ENCODE measurements around the gene PLPP7. TPM values are rescaled to one million over a fixed set of nuclear protein-coding genes. Genes with fewer than 3 reads are reported as not detected.

The PLPP7 gene
- total RNA-seq, 2 donors from 2014 or later, result 8.9 to 9.8 TPM

DNA sequence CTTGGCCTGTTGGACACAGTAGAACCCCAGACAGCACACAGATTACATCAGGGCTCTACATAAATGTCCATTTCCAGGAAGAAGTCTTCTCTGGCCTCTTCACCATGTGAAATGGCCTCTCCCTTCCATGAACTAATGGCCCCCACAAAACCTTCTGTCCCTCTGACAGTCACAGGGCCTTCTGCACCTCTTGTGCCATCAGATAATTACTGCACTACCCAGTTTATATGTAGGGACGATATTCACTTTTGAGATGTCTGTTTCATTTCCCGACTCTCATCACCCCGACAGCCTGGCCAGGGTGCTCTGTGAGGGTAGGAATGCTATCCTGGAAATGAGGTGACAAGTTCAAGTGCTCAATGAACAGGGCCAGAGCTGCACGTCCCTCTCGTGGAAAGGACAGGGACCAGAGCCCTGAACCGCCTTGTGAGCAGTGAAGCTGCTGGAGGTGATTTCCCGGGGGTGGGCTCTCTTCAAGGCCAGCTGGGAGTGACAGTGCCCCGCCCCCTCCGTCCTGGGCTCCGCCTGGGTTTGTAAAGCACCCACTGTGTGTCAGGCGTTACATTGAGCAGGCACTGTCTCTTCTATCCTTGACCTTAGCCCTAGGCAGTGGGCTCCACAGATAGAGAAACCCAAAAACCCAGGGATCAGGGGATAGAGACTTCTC, 10.2 kb upstream of the PLPP7 start:
- intact Hi-C loops (cut with DNase I), result no loop called here
- no peak for DNase-seq (ENCODE audit: low spot score)

DNA sequence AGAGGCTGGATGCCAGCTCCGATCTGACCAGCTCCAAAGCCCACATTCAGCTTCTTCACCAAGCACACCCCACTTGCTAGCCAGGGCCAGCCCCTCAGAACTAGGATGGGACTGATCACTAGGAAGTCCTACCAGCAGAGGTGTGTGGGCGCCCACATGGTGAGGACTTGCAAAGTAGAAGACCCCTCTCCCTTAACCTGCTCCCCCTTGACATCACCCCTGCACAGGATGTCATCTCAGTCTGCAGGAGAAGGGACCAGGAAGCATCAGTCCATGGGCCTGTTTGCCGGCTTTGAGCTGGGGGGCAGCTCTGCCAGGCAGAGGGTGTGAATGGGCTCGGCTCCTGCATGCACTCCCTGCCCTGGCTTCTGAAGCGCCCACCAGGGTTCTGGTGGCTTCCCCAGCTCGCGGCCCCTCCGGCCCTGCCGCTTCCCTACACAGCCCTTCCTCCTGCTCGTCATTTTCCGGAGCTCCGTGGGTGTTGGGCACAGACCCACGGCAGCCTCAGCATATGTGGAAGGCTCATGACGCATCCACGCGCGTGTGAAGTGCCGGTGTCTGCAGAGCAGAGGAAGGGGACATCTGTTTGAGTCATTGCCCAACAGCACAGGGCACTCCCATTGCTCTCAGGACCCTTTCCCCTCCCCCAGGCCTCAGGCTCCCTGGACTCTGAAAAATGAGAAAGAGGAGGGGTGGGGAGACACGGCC, 9.5 kb upstream of the PLPP7 start:
- intact Hi-C loops (cut with DNase I), result no loop called here
- no peak for DNase-seq (ENCODE audit: low spot score)

DNA sequence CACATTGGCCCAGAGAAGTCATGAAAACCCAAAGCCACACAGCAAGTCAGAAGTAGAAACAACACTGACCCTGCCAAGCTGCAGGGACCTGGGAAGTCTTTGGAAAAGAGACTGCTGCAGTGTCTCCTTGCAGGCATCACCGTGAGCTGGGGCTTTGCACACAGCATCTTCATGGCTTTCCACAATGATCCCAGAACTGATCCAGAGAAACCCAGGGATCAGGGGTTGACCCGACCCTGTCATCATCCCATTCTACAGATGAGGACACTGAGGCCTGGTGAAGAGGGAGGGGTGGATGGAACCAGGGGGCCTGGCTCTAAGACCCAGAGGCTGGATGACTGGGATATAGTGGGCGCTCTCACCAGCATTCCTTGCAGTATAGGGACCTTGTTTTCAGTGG, 8.9 kb upstream of the PLPP7 start:
- DNase-seq (ENCODE audit: low spot score), result no peak
- intact Hi-C loops (cut with DNase I), result no loop called here

DNA sequence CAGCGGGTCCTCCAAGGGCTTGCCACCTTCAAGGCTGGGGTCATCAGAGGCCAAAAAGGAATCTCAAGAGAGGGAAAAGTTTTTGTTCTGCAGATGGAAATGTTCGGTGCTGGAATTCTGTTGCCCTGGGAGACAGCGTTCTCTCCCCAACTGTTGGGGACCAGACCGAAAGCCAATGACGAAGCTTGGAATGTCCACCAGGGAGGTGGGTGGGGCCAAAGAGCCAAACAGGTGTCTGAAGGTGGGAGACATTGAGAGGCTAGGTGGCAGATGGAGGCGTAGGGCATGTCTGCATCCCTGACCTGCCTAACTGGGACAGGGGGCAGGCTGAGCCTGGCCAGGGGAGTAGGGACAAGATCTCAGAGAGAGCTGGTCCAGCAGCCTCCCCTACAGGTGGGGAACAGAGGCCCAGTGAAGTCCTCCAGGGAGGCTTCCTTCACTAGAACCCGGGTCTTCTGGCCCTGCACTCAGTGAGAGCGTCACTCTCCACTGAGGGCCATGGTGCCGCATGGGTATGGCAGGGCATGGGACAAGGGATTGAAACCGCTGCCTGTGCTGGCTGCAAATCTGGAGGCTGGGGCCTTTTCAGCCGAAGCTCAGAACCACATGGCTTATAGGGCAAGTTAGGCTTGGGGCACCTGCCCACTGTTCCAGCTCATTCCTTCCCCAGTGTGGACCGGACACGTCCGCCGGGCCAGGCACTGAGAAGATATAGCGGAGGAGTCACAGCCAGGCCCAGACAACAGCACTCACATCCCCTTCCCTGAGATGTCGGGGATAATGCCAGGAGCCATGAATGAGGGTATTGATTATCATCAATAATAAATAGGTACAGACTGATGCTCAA, 8.2 kb upstream of the PLPP7 start:
- intact Hi-C loops (cut with DNase I), result no loop called here
- no peak for DNase-seq (ENCODE audit: low spot score)

DNA sequence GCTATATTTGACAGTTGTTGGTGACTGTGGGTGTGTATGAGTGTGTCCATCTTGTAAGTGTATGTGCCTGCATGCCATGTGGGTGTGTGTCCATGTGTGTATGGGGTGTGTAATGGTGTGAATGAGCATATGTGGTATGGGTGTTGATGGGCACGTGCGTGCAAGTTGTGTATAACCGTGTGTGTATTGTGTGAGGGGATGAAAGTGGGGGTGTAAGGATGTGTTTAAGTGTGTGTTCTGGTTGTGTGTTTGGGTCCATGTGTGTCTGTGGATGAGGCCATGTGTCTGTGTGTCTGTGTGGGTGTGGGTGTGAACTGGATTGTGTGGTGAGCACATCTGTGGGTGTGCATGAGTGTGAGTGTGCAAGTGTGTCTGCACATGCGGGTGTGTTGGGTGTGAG, 7.3 kb upstream of the PLPP7 start:
- intact Hi-C loops (cut with DNase I), result no loop called here
- DNase-seq (ENCODE audit: low spot score), result no peak

DNA sequence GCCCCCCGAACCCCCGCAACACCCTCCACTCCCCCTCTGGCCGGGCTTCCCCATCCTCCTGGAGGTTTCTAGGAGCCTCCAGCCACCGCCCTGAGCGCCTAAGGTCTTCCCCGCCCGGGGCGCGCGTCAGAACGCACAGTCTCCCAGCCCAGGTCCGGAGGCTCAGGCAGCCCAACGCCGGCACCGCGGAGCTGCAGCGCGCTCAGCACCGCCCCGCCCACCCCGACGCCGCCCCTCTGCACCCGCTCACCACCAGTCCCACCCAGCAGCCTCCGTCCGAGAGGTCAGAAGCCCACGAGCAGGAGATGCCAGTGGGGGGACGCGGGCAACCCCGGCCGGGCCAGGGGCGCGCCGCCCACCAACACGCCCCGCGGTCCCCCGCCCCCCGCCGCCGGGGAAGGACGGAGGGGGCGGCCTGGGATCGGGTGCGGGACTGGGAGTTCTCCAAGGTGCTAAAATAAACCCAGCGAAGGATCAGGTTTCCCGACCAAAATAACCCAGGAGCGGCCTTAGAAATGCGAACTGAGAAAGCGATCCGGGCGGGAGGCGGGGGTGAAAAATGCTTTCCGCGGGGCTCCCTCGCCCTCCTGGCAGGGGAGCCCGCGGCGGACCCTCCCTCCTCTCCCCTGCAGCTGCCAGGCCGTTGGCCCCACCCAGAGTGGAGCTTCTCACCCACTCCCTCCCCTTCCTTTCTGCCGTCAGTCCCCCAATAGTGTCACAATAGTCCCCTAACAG, 6.7 kb upstream of the PLPP7 start:
- intact Hi-C loops (cut with DNase I), result no loop called here
- DNase-seq (ENCODE audit: low spot score), result no peak

DNA sequence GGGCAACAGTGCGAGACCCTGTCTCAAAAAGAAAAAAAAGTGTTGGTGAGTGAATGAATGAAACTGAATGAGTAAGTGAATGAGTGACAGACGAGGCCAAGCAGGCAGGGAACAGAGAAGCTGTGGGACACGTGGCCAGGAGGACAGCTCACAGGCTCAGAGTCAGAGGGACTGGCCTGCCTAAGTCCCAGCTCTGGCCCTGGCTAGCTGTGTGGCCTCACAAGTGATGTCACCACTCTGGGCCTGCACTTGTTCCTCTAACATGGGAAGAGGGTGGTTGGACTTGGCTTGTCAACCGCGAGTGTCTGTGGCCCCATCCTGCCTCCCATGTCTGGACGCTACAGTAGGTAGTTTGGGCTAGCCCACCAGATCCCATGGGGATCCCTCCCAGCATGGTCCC, 4.7 kb upstream of the PLPP7 start:
- no peak for DNase-seq (ENCODE audit: low spot score)
- intact Hi-C loops (cut with DNase I), result no loop called here

DNA sequence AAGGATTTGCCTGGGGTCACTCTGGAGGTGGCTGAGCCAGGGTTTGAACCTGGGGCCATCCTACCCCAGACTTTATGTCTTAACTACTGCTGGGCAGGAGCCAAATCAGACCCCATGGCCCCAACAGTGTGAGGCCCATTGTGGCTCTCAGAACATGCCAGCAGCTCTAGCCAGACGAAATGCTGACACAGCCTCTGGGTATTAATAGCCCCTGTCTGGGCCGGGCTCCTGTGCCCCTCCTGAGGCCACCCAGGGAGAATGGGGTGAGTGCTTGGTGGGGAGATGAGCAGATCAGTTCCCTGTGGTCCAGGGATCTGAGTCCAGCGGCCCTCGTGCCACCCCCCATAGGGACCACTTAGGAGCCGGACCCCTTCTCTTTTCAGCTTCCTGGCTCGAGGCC, 2.2 kb upstream of the PLPP7 start:
- no peak for DNase-seq (ENCODE audit: low spot score)
- intact Hi-C loops (cut with DNase I), result no loop called here

DNA sequence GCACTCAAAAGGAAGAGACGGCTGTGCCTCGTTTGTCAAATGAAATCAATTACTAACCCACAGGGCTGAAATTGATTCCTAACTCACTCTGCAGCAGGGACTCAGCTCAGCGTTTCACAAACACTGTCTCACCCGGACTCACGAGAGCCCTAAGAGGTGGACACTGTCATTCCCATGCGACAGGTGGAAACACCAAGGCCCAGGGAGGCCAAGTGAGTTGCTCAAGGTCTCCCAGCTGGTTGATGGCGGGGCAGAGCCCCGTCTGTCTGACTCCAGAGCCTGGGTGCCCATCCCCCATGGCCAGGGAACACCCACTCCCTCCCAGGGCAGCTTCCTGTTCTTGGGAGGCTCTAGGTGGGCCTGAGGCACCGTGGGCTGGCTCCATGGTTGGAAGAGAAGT, 1.3 kb upstream of the PLPP7 start:
- intact Hi-C loops (cut with DNase I), result no loop called here
- DNase-seq (ENCODE audit: low spot score), result no peak

DNA sequence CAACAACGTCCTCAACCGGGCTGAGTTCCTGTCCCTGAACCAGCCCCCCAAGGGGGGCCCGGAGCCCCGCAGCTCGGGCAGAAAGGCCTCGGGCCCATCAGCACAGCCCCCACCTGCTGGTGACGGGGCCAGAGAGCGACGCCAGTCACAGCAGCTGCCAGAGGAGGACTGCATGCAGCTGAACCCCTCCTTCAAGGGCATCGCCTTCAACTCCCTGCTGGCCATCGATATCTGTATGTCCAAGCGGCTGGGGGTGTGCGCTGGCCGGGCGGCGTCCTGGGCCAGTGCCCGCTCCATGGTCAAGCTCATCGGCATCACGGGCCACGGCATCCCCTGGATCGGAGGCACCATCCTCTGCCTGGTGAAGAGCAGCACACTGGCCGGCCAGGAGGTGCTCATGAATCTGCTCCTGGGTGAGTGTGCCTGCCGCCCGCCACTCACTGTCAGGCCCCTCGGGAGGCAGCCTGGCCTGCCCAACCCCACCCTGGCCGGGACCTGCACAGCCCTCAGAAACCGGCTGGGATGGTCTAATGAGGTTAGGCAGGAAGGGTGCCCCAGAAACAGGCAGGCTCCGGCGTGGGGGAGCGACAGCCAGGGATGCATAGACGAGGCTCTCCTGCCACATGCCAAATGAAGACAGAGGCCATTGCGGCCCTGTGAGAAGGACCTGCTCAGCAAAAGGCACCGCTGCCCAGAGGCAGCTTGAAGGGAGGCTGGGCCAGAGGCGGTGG, 678 bp downstream of the PLPP7 start:
- no peak for DNase-seq (ENCODE audit: low spot score)
- intact Hi-C loops (cut with DNase I), result no loop called here

DNA sequence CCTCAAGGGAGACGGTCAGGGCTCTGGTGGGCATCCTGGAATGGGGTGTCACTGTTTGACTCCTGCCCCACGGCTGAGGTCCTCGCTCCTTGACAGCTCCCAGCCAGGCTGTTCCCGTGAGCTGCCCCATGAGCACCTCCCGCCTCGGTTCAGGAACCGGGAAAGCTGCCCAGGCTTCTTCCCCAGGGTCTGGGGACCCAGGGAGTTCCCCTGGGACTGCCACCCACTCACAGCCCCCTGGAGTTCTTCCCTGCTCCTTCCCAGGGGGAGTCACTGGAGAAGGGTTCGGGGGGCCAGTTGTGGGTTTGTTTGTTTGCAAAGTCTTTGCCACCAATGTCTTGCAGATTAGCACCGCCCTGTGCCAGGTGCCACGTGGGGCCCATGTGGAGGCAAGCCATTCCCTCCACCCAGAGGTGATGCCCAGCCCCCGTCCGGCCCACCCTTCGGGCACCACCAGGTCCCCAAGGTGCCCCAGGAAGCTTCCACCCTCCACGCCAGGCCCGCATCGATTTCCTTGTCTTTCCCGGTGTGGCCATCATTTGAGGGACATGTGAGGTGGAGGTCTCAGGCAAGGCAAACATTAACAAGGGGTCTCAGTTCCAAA, 1.3 kb downstream of the PLPP7 start:
- DNase-seq (ENCODE audit: low spot score), result no peak
- intact Hi-C loops (cut with DNase I), result no loop called here

DNA sequence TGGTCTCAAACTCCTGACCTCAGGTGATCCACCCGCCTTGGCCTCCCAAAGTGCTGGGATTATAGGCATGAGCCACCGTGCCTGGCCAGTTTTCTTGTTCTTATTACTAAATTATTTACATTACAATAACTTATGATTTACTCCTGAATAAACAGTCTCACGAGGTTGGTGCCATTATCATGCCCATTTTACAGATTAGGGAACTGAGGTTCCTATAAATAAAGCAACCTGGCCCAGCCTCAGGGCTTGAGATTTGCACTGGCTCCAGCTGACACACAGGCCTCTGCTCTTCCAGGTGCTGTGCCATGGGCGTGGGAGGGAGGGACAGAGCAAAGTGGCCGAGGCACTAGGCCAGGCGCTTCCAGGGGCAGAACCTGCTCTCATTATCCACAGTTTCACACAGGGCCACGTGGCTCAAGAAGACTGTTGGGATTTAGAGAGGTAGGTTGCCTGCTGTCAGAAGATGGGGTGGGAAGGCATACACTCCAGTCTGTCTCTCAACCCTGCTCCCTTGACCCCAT, 2.3 kb downstream of the PLPP7 start:
- intact Hi-C loops (cut with DNase I), result no loop called here
- DNase-seq (ENCODE audit: low spot score), result no peak

DNA sequence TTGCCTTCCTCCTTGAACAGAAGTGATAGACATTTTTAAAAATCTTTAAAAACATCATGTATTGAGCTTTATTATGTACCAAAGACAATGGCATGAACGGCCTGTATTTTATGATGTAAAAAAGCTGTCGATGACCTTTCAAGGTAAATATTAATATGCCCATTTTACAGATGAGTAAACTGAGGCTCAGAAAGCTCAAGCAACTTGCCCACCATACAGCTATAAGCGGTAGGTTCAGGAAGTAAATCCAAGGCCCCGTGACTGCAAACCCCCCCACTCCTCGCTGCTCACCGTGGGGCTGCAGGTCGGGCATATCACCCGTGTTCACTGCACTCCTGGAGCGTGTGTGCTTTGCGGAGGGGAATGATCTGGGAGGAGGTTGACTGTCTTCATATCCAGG, 3.4 kb downstream of the PLPP7 start:
- DNase-seq (ENCODE audit: low spot score), result no peak
- intact Hi-C loops (cut with DNase I), result no loop called here

DNA sequence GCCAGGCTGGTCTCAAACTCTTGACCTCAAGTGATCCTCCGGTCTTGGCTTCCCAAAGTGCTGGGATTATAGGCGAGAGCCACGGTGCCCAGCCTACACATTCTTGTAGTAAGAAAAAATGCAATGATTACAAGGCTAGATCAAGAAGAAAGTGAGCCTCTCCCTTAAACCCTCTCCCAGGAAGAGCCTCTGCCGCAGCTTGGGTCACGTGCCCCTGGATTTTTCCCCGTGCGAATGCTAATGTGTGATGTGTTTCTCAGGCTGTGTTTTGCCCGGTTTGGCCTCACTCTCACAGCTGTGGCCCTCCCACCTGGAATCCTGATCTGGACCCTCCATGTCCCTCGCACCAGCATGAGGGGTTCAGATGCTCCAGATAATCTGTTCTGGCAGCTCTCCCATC, 6.9 kb downstream of the PLPP7 start:
- DNase-seq (ENCODE audit: low spot score), result no peak
- intact Hi-C loops (cut with DNase I), result no loop called here

DNA sequence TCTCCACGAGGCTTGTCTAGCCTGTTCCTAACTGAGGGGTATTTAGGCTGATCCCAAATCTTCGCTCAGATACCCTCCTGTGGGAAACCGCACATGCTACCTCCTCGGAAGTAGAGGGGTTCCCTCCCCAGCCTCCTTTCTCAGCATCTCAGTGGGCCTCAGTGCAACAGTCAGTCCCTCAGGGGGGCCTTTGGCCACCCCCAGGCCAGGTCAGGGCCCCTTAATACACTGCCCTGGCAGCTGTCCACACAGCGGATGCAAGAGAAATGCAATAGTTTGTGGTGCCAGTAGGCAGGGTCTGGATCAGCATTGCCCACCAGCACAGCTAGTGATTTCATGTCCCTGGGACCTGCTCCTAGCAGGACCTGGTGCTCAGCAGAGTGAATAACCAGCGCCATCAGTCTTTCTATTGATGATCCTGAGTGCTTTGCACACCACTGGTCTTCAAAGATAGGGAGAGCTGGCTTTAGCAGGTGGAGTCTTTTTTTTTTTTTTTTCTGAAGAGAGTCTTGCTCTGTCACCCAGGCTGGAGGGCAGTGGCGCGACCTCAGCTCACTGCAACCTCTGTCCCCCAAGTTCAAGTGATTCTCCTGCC, 7.5 kb downstream of the PLPP7 start:
- DNase-seq (ENCODE audit: low spot score), result no peak
- intact Hi-C loops (cut with DNase I), result no loop called here

DNA sequence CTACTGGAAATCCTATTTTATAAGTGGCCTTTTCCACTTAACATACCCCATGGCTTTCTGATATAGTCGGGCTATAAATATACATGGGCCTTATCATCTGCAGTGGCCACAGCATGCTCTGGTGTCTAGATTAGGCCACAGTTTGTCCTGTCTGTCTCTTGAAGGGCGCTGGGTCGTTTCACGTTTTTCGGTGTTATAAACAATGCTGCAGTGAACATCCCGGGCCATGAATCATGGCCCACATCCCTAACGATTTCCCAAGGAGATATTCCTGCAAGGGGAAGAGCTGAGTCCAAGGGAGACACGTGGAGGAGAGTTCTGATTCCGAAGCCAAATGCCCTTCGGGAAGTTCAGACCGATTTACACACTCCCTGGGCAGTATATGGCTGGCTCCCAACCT, 8.4 kb downstream of the PLPP7 start:
- intact Hi-C loops (cut with DNase I), result no loop called here
- no peak for DNase-seq (ENCODE audit: low spot score)

DNA sequence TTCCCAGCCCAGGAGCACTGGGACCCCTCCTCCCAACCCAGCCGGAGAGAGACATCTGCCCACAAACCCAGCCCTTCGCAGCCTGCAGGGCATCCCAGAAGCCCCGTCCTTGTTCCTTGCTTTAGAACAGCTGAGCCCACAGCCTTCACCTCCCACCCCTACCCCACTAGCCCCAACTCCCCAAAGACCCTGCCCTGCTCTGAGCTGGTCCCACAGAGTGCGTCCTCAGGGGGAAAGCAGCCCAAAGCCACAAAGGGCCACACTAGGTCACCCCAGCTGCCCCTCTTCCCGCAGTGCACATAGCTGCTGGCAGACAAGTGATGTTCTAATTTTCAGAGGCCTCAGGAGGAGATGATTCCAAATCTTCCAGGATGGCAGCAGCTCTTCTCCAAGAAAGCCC, 8.8 kb downstream of the PLPP7 start:
- no peak for DNase-seq (ENCODE audit: low spot score)
- intact Hi-C loops (cut with DNase I), result no loop called here

DNA sequence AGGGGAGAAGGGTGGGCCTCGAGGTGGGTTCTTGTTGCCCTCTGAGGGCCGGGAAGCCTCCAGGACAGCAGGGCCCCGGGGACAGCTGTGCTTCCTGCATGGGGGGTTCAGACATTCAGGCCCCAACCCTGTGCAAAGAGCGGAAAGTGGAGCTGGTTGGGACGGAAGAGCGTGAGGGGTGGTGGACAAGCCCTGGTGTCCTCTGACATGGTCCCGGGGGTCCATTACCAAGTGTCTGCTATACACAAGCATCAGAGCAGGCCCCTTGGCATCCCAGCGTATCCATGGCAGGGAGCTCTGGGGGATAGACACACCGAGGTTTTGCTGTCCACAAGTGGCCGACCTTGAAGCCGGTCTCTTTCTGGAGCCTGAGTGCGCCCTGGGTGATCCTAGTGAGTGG, 9.3 kb downstream of the PLPP7 start:
- intact Hi-C loops (cut with DNase I), result no loop called here
- no peak for DNase-seq (ENCODE audit: low spot score)

Measured in posterior vena cava (tissue), 2 donors.